ENCODE measurements around the gene KDM5B.

The KDM5B gene

GRCh38 chr1:202702088-202702487 lies 106.1 kb downstream of the KDM5B start:
- Mint-ChIP-seq H3K4me1 (ENCODE audit: low read depth) (no peaks in the 10 kb centered on the region), H3K4me3 (no peak overlapping the region), H3K9me3 (no peaks in the 10 kb centered on the region), H3K36me3 (ENCODE audit: low read depth) (no peaks in the 10 kb centered on the region), H3K27ac (no peak overlapping the region), H3K27me3 (peaks cover 67% of the 10 kb centered on the region)
- no peak for DNase-seq

- no peak overlapping the region for H3K4me3 Mint-ChIP-seq
- H3K27me3 Mint-ChIP-seq = peaks cover 64% of the 10 kb centered on the region
- H3K27ac Mint-ChIP-seq = no peak overlapping the region
- H3K9me3 Mint-ChIP-seq = no peaks in the 10 kb centered on the region
- no peak for DNase-seq
- H3K36me3 Mint-ChIP-seq (ENCODE audit: low read depth) = no peaks in the 10 kb centered on the region
- no peaks in the 10 kb centered on the region for H3K4me1 Mint-ChIP-seq (ENCODE audit: low read depth)
Measured at GRCh38 chr1:202701200-202701599, 107.0 kb downstream of the KDM5B start.

GRCh38 chr1:202700061-202700460 lies 108.2 kb downstream of the KDM5B start:
- Mint-ChIP-seq H3K36me3 (ENCODE audit: low read depth) (no peaks in the 10 kb centered on the region), H3K4me3 (no peak overlapping the region), H3K4me1 (ENCODE audit: low read depth) (no peaks in the 10 kb centered on the region), H3K27me3 (peaks cover 65% of the 10 kb centered on the region), H3K9me3 (no peaks in the 10 kb centered on the region), H3K27ac (no peak overlapping the region)
- no peak for DNase-seq

GRCh38 chr1:202698276-202698675 lies 109.9 kb downstream of the KDM5B start:
- H3K4me3 Mint-ChIP-seq = no peak overlapping the region
- H3K27me3 Mint-ChIP-seq = peaks cover 64% of the 10 kb centered on the region
- H3K9me3 Mint-ChIP-seq = peaks cover under 1% of the 10 kb centered on the region
- H3K27ac Mint-ChIP-seq = no peak overlapping the region
- H3K4me1 Mint-ChIP-seq (ENCODE audit: low read depth) = no peaks in the 10 kb centered on the region
- H3K36me3 Mint-ChIP-seq (ENCODE audit: low read depth) = no peaks in the 10 kb centered on the region
- DNase-seq = no peak

GRCh38 chr1:202697038-202697437 lies 111.2 kb downstream of the KDM5B start:
- no peaks in the 10 kb centered on the region for H3K4me1 Mint-ChIP-seq (ENCODE audit: low read depth)
- peaks cover 4% of the 10 kb centered on the region for H3K9me3 Mint-ChIP-seq
- no peak for DNase-seq
- no peaks in the 10 kb centered on the region for H3K36me3 Mint-ChIP-seq (ENCODE audit: low read depth)
- peaks cover 62% of the 10 kb centered on the region for H3K27me3 Mint-ChIP-seq
- no peak overlapping the region for H3K27ac Mint-ChIP-seq
- no peak overlapping the region for H3K4me3 Mint-ChIP-seq

GRCh38 chr1:202694314-202694713 lies 113.9 kb downstream of the KDM5B start:
- H3K4me3 Mint-ChIP-seq = no peak overlapping the region
- no peaks in the 10 kb centered on the region for H3K4me1 Mint-ChIP-seq (ENCODE audit: low read depth)
- no peak overlapping the region for H3K27ac Mint-ChIP-seq
- H3K36me3 Mint-ChIP-seq (ENCODE audit: low read depth) = no peaks in the 10 kb centered on the region
- peaks cover 4% of the 10 kb centered on the region for H3K9me3 Mint-ChIP-seq
- H3K27me3 Mint-ChIP-seq = peaks cover 79% of the 10 kb centered on the region
- no peak for DNase-seq

- no peak overlapping the region for H3K4me3 Mint-ChIP-seq
- peak; percentile 64 for DNase-seq
- no peaks in the 10 kb centered on the region for H3K36me3 Mint-ChIP-seq (ENCODE audit: low read depth)
- no peaks in the 10 kb centered on the region for H3K4me1 Mint-ChIP-seq (ENCODE audit: low read depth)
- peaks cover 4% of the 10 kb centered on the region for H3K9me3 Mint-ChIP-seq
- peaks cover 85% of the 10 kb centered on the region for H3K27me3 Mint-ChIP-seq
- no peak overlapping the region for H3K27ac Mint-ChIP-seq
Measured at GRCh38 chr1:202692959-202693555, 115.2 kb downstream of the KDM5B start.

- H3K9me3 Mint-ChIP-seq = peaks cover 4% of the 10 kb centered on the region
- no peaks in the 10 kb centered on the region for H3K4me1 Mint-ChIP-seq (ENCODE audit: low read depth)
- H3K27ac Mint-ChIP-seq = no peak overlapping the region
- peaks cover 79% of the 10 kb centered on the region for H3K27me3 Mint-ChIP-seq
- no peaks in the 10 kb centered on the region for H3K36me3 Mint-ChIP-seq (ENCODE audit: low read depth)
- H3K4me3 Mint-ChIP-seq = no peak overlapping the region
- DNase-seq = no peak
Measured at GRCh38 chr1:202691816-202692215, 116.4 kb downstream of the KDM5B start.

GRCh38 chr1:202689493-202690342 lies 118.5 kb downstream of the KDM5B start:
- no peaks in the 10 kb centered on the region for H3K36me3 Mint-ChIP-seq (ENCODE audit: low read depth)
- peaks cover 69% of the 10 kb centered on the region for H3K27me3 Mint-ChIP-seq
- H3K4me3 Mint-ChIP-seq = no peak overlapping the region

GRCh38 chr1:202689082-202689481 lies 119.1 kb downstream of the KDM5B start:
- DNase-seq = no peak
- Mint-ChIP-seq H3K4me1 (ENCODE audit: low read depth) (no peaks in the 10 kb centered on the region), H3K9me3 (peaks cover 4% of the 10 kb centered on the region), H3K27me3 (peaks cover 63% of the 10 kb centered on the region), H3K27ac (no peak overlapping the region), H3K4me3 (no peak overlapping the region), H3K36me3 (ENCODE audit: low read depth) (no peaks in the 10 kb centered on the region)

More at GRCh38 chr1:202689493-202690342, 118.5 kb downstream of the KDM5B start:
- no peak for DNase-seq
- H3K9me3 Mint-ChIP-seq = peaks cover 4% of the 10 kb centered on the region
- no peaks in the 10 kb centered on the region for H3K4me1 Mint-ChIP-seq (ENCODE audit: low read depth)
- H3K27ac Mint-ChIP-seq = no peak overlapping the region

GRCh38 chr1:202688401-202688800 lies 119.8 kb downstream of the KDM5B start:
- Mint-ChIP-seq H3K27ac (no peak overlapping the region), H3K4me3 (no peak overlapping the region), H3K4me1 (ENCODE audit: low read depth) (no peaks in the 10 kb centered on the region), H3K36me3 (ENCODE audit: low read depth) (no peaks in the 10 kb centered on the region), H3K27me3 (peaks cover 56% of the 10 kb centered on the region), H3K9me3 (peaks cover 4% of the 10 kb centered on the region)
- DNase-seq = no peak

- no peak for DNase-seq
- Mint-ChIP-seq H3K36me3 (ENCODE audit: low read depth) (no peaks in the 10 kb centered on the region), H3K4me3 (no peak overlapping the region), H3K4me1 (ENCODE audit: low read depth) (no peaks in the 10 kb centered on the region), H3K27me3 (peaks cover 53% of the 10 kb centered on the region), H3K9me3 (no peaks in the 10 kb centered on the region), H3K27ac (no peak overlapping the region)
Measured at GRCh38 chr1:202687798-202688197, 120.4 kb downstream of the KDM5B start.

- Mint-ChIP-seq H3K9me3 (no peaks in the 10 kb centered on the region), H3K27ac (no peak overlapping the region), H3K27me3 (peaks cover 55% of the 10 kb centered on the region), H3K4me1 (ENCODE audit: low read depth) (no peaks in the 10 kb centered on the region), H3K4me3 (no peak overlapping the region), H3K36me3 (ENCODE audit: low read depth) (no peaks in the 10 kb centered on the region)
- DNase-seq = no peak
Measured at GRCh38 chr1:202687370-202687769, 120.9 kb downstream of the KDM5B start.

GRCh38 chr1:202685641-202686040 lies 122.6 kb downstream of the KDM5B start:
- Mint-ChIP-seq H3K36me3 (ENCODE audit: low read depth) (no peaks in the 10 kb centered on the region), H3K27me3 (peaks cover 59% of the 10 kb centered on the region), H3K27ac (no peak overlapping the region), H3K9me3 (no peaks in the 10 kb centered on the region), H3K4me3 (no peak overlapping the region), H3K4me1 (ENCODE audit: low read depth) (no peaks in the 10 kb centered on the region)
- DNase-seq = no peak

- Mint-ChIP-seq H3K27ac (no peak overlapping the region), H3K36me3 (ENCODE audit: low read depth) (no peaks in the 10 kb centered on the region), H3K4me3 (no peak overlapping the region), H3K4me1 (ENCODE audit: low read depth) (no peaks in the 10 kb centered on the region), H3K9me3 (no peaks in the 10 kb centered on the region), H3K27me3 (peaks cover 57% of the 10 kb centered on the region)
- DNase-seq = no peak
Measured at GRCh38 chr1:202684716-202685115, 123.5 kb downstream of the KDM5B start.

Data from activated T-cell treated with anti-CD3 and anti-CD28 coated beads, Interleukin-2, amount 50 U/mL, for 24 hours (primary cell).